HG02970 (cell line): ENCODE measurements around the gene GZMH.
"Not testable (repeated sequence)": the region's sequence is repeated elsewhere in the genome, so short reads cannot be mapped to it uniquely, and the experiment has no call there.

ENCODE experiments used
- ATAC-seq: cut with Tn5 transposase; IDR thresholded peaks from one replicate; pipeline ENCODE4 v1.9.1; 2021; ENCODE audit warnings: mild to moderate bottlenecking, moderate library complexity, moderate number of reproducible peaks; ENCODE audit not compliant: unreplicated experiment, low FRiP score

Gene GZMH

DNA sequence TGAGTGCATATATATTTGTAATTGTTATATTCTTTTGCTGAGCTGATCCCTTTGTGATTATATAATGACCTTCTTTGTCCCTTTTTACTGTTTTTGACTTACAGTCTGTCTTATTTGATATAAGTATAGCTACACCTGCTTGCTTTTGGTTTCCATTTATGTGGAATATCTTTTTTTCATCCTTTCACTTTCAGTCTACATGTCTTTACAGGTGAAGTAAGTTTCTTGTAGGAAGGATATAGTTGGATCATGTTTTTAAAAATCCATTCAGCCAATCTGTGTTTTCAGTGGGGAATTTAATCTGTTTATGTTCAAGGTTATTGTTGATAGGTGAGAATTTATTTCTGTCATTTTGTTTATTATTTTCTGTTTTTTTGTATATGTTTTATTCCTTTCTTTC, 12.1 kb downstream of the GZMH start:
- no peak for ATAC-seq

DNA sequence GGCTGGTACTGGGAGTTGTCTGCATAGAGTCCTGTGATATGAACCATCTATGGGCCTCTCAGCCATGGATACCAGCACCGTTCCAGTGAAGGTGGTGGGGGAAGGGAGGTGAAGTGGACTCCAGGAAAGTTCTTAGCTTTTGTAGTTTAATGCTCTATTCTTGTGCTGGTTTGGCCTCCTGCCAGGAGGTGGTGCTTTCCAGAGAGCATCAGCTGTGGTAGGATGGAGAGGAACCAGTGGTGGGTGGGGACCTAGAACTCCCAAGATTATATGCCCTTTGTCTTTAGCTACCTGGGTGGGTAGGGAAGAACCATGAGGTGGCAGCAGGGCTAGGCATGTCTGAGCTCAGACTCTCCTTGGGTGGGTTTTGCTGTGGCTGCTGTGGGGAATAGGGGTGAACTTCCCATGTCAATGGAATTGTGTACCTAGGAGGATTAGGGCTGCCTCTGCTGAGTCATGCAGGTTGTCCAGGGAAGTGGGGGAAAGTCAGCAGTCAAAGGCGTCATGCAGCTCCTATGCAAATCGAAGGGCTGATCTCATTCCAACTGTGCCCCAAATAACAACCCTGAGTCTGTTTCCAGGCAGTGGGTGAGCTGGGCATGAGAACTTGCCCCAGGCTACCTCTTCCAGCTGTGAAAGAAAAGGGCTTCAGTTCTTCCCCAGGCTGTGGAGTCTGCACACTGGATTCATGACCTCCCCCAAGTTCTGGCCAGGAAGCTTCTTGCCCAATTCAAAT, 14.2 kb downstream of the GZMH start:
- no peak for ATAC-seq

DNA sequence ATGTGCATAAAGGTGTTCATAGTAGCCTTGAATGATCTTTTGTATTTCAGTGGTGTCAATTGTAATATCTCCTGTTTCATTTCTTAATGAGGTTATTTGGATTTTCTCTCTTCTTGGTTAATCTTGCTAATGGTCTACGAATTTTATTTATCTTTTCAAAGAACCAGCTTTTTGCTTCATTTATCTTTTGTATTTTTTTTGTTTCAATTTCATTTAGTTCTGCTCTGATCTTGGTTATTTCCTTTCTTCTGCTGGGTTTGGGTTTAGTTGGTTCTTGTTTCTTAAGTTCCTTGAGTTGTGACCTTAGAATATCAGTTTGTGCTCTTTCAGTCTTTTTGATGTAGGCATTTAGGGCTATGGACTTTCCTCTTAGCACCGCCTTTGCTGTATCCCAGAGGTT, 18.5 kb downstream of the GZMH start:
- ATAC-seq: not testable (repeated sequence)

DNA sequence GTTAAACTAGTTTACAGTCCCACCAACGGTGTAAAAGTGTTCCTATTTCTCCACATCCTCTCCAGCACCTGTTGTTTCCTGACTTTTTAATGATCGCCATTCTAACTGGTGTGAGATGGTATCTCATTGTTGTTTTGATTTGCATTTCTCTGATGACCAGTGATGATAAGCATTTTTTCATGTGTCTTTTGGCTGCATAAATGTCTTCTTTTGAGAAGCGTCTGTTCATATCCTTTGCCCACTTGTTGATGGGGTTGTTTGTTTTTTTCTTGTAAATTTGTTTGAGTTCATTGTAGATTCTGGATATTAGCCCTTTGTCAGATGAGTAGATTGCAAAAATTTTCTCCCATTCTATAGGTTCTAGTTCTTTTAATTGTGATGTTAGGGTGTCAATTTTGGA, 25.1 kb downstream of the GZMH start:
- not testable (repeated sequence) for ATAC-seq

DNA sequence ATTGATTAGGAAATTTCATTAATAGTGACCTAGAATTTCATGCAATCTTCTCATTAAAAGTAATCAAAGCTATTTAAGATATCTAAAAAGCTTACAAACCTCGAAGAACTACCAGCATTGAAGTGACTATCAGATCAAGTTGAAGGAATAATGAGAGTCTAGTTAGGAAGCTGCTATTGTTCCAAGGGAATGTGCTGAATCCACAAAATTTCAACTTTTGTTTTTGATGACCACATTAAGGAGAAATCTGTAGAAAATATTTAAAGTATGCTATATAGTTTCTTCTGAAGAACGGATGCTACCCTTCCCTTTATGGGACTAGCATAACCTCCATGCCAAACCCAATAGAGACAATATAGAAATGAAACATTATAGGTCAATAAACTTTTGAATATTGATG, 30.9 kb downstream of the GZMH start:
- ATAC-seq: no peak

DNA sequence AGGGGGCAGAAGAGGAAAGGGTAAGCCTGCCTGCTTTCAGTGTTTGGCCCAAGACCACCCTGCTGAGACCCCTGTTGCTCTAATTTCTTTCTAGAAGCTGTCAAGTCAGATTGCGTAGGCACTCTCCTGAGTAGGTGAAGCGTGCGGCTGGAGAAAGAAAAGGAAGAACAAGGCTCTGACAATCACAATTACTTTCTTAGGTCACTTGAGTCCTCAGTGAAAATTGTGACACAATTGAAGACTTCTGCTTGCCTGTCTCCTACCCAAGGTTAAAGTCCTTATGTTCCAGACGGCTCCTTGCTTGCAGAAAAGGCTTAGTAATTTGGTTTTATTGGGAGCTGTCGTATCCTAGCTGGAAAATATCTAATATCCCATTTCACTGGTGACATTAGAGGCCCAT, 32.7 kb downstream of the GZMH start:
- no peak for ATAC-seq

DNA sequence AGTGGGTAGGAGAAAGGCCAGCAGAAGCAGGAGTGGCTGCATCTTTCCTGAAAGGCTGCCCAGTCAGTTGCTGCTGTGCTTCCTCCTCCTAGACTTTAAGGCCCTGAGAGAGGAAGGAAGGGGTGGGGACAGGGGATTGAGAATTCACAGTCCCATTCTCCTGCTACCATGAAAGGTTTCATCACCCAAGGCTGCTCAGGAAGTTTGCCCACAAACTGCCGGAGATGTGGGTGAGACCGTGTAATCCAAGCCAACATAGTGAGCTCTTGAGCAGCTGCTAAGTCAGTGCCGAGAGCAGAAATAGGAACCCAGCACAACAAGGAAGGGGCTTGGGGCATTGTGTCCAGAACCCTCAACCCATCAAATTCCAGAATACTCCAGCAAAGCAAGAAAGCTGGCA, 33.3 kb downstream of the GZMH start, which contains the start of gene CTSG:
CTSG (minus strand) TSS at position 69 of the 400 bp plus-strand sequence; CDS start at position 42, 27 bp downstream.
- no peak for ATAC-seq

DNA sequence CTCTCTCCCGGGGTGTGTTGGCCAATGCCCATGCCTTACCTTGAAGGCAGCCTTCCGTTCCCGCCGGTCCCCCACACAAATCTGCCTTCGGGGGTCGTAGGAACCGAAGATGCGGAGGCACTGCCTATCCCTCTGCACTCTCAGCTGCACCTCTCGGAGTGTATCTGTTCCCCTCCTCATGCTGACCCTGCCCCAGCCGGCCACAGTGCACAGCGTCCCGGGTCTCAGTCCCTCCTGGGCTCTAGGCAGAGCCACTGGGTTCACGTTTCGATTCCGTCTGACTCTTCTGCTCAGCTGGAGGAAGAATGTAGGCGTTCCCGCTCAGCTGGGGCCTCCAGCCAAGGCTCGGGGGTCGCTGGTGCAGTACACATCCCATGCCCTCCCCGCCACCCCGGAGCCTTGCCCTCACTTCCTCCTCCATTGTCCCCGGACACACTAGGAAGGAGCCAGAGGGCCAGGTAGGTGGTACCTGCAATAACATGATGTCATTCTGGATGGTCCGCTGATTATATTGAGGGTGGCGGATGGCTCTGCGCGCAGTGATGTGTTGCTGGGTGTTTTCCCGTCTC, 35.2 kb downstream of the GZMH start:
- no peak for ATAC-seq

DNA sequence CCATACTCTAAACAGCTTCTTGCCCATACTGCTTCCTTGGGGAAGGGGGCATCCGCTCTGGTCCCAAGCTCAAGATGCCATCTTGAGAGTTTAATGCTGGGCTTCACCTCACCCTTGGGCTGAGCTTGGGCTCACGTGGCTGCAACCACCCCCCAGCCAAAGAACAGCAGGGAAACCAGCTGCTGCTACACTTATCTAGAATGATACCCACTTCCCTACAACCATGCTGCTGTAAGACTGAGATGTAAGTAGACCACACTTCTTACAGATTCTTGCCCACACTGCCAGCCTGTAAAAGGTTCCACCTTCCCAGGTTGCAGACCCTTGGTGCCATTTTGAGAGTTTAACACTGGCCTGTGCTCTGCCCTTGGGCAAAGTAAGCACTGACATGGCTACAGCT, 43.2 kb downstream of the GZMH start:
- ATAC-seq: no peak

DNA sequence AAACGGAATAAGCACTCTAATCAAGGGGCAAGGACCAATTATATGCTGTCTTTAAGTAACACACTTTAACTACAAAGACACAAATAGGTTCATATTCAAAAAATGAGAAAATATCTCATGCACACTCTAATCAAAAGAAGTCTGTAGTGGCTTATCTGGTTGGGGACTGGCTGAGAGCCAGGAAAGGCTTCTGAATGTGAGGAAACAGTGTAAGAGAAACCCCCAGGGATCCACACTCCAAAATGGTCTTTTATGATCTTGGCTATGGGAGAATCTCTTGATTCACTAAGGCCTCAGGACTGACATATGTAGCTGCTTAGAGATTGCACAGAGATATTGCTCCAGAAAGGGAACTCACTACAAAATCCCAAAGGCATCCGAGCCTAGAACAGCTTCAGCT, 43.7 kb downstream of the GZMH start:
- no peak for ATAC-seq

DNA sequence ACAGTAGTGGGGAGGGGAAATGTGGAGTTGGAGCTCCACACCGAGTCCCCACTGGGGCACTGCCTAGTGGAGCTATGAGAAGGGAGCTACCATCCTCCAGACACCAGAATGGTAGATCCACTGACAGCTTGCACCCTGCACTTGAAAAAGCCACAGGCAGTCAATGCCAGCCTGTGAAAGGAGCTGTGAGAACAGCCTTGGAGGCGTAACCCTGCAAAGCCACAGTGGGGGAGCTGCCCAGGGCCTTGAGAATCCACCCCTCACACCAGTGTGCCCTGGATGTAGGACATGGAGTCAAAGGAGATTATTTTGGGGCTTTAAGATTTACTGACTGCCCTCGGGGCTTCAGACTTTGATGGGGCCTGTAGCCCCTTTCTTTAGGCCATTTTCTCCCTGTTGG, 46.0 kb downstream of the GZMH start:
- no peak for ATAC-seq

DNA sequence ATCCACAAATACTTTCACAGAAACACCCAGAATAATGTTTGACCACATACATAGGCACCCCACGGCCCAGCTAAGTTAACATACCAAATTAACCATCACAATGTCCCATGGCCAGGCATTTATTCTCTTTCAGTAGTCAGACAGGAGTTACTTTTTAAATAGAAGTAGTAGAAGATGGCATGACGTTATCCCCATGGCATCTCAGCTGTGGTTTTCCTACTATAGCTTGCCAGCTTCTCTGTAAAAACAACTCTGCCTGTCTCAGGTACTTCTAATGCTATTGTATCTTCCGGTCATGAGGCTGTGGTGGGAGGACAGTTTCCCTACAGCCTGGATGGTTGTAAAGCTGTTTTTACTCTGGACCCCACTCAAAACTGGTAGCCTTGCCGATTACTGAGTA, 52.7 kb downstream of the GZMH start:
- no peak for ATAC-seq
